ENCODE measurements around the gene ENTHD1.

The ENTHD1 gene

GRCh38 chr22:39940757-39941305 lies 47.3 kb upstream of the ENTHD1 start:
- Histone ChIP-seq H4K20me1 (ENCODE audit: insufficient read depth, low read length) (no peaks in the 10 kb centered on the region), H3K27me3 (ENCODE audit: low read depth, low read length) (peaks cover 39% of the 10 kb centered on the region), H3K27ac (ENCODE audit: low read length) (no peak overlapping the region), H3K36me3 (replicated peaks; ENCODE audit: low read depth, low read length) (no peaks in the 10 kb centered on the region), H3K4me1 (ENCODE audit: low read length) (peaks cover 9% of the 10 kb centered on the region), H3K4me2 (ENCODE audit: low read length) (no peak overlapping the region), H3K4me3 (ENCODE audit: low read length) (no peak overlapping the region), H3K79me2 (ENCODE audit: low read length) (no peaks in the 10 kb centered on the region), H2AFZ (ENCODE audit: low read depth, low read length) (no peak overlapping the region), H3K9ac (ENCODE audit: low read length) (no peak overlapping the region), H3K9me3 (ENCODE audit: insufficient read depth, low read length) (no peaks in the 10 kb centered on the region)
- TF ChIP-seq EZH2phosphoT487 (IDR thresholded peaks at IDR 0.05; ENCODE audit: low read depth) (no peak), CTCF (IDR thresholded peaks at IDR 0.05; ENCODE audit: low read depth, low read length) (peak; percentile 60)

GRCh38 chr22:39939830-39940229 lies 46.3 kb upstream of the ENTHD1 start:
- Histone ChIP-seq H3K4me1 (ENCODE audit: low read length) (peaks cover 9% of the 10 kb centered on the region), H3K27ac (ENCODE audit: low read length) (no peak overlapping the region), H3K9ac (ENCODE audit: low read length) (no peak overlapping the region), H3K4me3 (ENCODE audit: low read length) (no peak overlapping the region), H3K27me3 (ENCODE audit: low read depth, low read length) (peaks cover 45% of the 10 kb centered on the region), H2AFZ (ENCODE audit: low read depth, low read length) (no peak overlapping the region), H4K20me1 (ENCODE audit: insufficient read depth, low read length) (no peaks in the 10 kb centered on the region), H3K36me3 (replicated peaks; ENCODE audit: low read depth, low read length) (no peaks in the 10 kb centered on the region), H3K9me3 (ENCODE audit: insufficient read depth, low read length) (no peaks in the 10 kb centered on the region), H3K79me2 (ENCODE audit: low read length) (no peaks in the 10 kb centered on the region), H3K4me2 (ENCODE audit: low read length) (no peak overlapping the region)
- TF ChIP-seq CTCF (IDR thresholded peaks at IDR 0.05; ENCODE audit: low read depth, low read length) (no peak), EZH2phosphoT487 (IDR thresholded peaks at IDR 0.05; ENCODE audit: low read depth) (no peak)

GRCh38 chr22:39938509-39939111 lies 45.0 kb upstream of the ENTHD1 start:
- Histone ChIP-seq H3K4me1 (ENCODE audit: low read length) (peaks cover 9% of the 10 kb centered on the region), H4K20me1 (ENCODE audit: insufficient read depth, low read length) (no peaks in the 10 kb centered on the region), H3K79me2 (ENCODE audit: low read length) (no peaks in the 10 kb centered on the region), H3K27me3 (ENCODE audit: low read depth, low read length) (peaks cover 57% of the 10 kb centered on the region), H3K27ac (ENCODE audit: low read length) (no peak overlapping the region), H3K9me3 (ENCODE audit: insufficient read depth, low read length) (no peaks in the 10 kb centered on the region), H3K4me3 (ENCODE audit: low read length) (no peak overlapping the region), H2AFZ (ENCODE audit: low read depth, low read length) (no peak overlapping the region), H3K36me3 (replicated peaks; ENCODE audit: low read depth, low read length) (no peaks in the 10 kb centered on the region), H3K4me2 (ENCODE audit: low read length) (no peak overlapping the region), H3K9ac (ENCODE audit: low read length) (no peak overlapping the region)
- no peak for TF ChIP-seq EZH2phosphoT487 (IDR thresholded peaks at IDR 0.05; ENCODE audit: low read depth)
- no peak for TF ChIP-seq CTCF (IDR thresholded peaks at IDR 0.05; ENCODE audit: low read depth, low read length)

- Histone ChIP-seq H3K4me3 (ENCODE audit: low read length) (no peak overlapping the region), H3K79me2 (ENCODE audit: low read length) (no peaks in the 10 kb centered on the region), H3K27ac (ENCODE audit: low read length) (no peak overlapping the region), H3K27me3 (ENCODE audit: low read depth, low read length) (peaks cover 63% of the 10 kb centered on the region), H3K9ac (ENCODE audit: low read length) (no peak overlapping the region), H3K36me3 (replicated peaks; ENCODE audit: low read depth, low read length) (no peaks in the 10 kb centered on the region), H4K20me1 (ENCODE audit: insufficient read depth, low read length) (0 out of 2 replicates have a peak, but pooled peaks cover 3% of the 10 kb centered on the region), H3K4me2 (ENCODE audit: low read length) (no peak overlapping the region), H3K4me1 (ENCODE audit: low read length) (peaks cover 7% of the 10 kb centered on the region), H3K9me3 (ENCODE audit: insufficient read depth, low read length) (no peaks in the 10 kb centered on the region), H2AFZ (ENCODE audit: low read depth, low read length) (no peak overlapping the region)
- TF ChIP-seq CTCF (IDR thresholded peaks at IDR 0.05; ENCODE audit: low read depth, low read length), result no peak
- no peak for TF ChIP-seq EZH2phosphoT487 (IDR thresholded peaks at IDR 0.05; ENCODE audit: low read depth)
Observed at GRCh38 chr22:39937906-39938305, 44.3 kb upstream of the ENTHD1 start.

Measured in OCI-LY3 (cell line).